ENCODE data around the gene LPIN3.
"Not testable (repeated sequence)": the region's sequence is repeated elsewhere in the genome, so short reads cannot be mapped to it uniquely, and the experiment has no call there.

Gene LPIN3

GRCh38 chr20:41340327-41341055, at the start of gene LPIN3:
TSS of gene LPIN3 (plus strand) at chr20:41340821. CDS start at chr20:41345804, 4,983 bp downstream.
- peak in 1 of 2 donors; percentile 3 for DNase-seq

- no peak for DNase-seq
These were observed 47.2 kb upstream of the LPIN3 start for GRCh38 chr20:41293269-41294037.

GRCh38 chr20:41299899-41300298, 40.7 kb upstream of the LPIN3 start:
- no peak for DNase-seq

GRCh38 chr20:41300383-41300782, 40.2 kb upstream of the LPIN3 start:
- DNase-seq = no peak

- DNase-seq = no peak
These were observed 39.7 kb upstream of the LPIN3 start for GRCh38 chr20:41300886-41301285.

GRCh38 chr20:41304002-41304401, 36.6 kb upstream of the LPIN3 start:
- no peak for DNase-seq

GRCh38 chr20:41304424-41305079, 36.1 kb upstream of the LPIN3 start:
- no peak for DNase-seq

- DNase-seq = no peak
These were observed 34.4 kb upstream of the LPIN3 start for GRCh38 chr20:41306061-41306727.

- no peak for DNase-seq
These were observed 33.6 kb upstream of the LPIN3 start for GRCh38 chr20:41307021-41307420.

GRCh38 chr20:41308290-41308711, 32.3 kb upstream of the LPIN3 start:
- DNase-seq = no peak

GRCh38 chr20:41308726-41309413, 31.8 kb upstream of the LPIN3 start:
- no peak for DNase-seq

- DNase-seq = no peak
These were observed 30.8 kb upstream of the LPIN3 start for GRCh38 chr20:41309817-41310216.

- not testable (repeated sequence) for DNase-seq
These were observed 28.6 kb upstream of the LPIN3 start for GRCh38 chr20:41312009-41312408.

- no peak for DNase-seq
These were observed 26.2 kb upstream of the LPIN3 start for GRCh38 chr20:41314386-41314785.

- DNase-seq = peak in 1 of 2 donors; percentile 41
These were observed 24.6 kb upstream of the LPIN3 start for GRCh38 chr20:41316051-41316450.

- DNase-seq = peak; percentile 45 to 79
These were observed 23.7 kb upstream of the LPIN3 start for GRCh38 chr20:41316602-41317545.

GRCh38 chr20:41317546-41318270, 22.9 kb upstream of the LPIN3 start, which contains the start of gene ZHX3:
TSS of gene ZHX3 (minus strand) at chr20:41317731. CDS start at chr20:41204916, 112,815 bp downstream.
- peak; percentile 90 to 95 for DNase-seq

GRCh38 chr20:41318271-41318649, 22.4 kb upstream of the LPIN3 start:
- no peak for DNase-seq

GRCh38 chr20:41320441-41320840, 20.2 kb upstream of the LPIN3 start:
- no peak for DNase-seq

GRCh38 chr20:41320976-41321375, 19.6 kb upstream of the LPIN3 start:
- DNase-seq = no peak
